HG02678 (cell line): ENCODE data around the gene CCDC136.

Experiments
- ATAC-seq: cut with Tn5 transposase; IDR thresholded peaks from one replicate; pipeline ENCODE4 v1.9.1; 2021; ENCODE audit warnings: mild to moderate bottlenecking, moderate library complexity; ENCODE audit not compliant: unreplicated experiment

CCDC136 gene

DNA sequence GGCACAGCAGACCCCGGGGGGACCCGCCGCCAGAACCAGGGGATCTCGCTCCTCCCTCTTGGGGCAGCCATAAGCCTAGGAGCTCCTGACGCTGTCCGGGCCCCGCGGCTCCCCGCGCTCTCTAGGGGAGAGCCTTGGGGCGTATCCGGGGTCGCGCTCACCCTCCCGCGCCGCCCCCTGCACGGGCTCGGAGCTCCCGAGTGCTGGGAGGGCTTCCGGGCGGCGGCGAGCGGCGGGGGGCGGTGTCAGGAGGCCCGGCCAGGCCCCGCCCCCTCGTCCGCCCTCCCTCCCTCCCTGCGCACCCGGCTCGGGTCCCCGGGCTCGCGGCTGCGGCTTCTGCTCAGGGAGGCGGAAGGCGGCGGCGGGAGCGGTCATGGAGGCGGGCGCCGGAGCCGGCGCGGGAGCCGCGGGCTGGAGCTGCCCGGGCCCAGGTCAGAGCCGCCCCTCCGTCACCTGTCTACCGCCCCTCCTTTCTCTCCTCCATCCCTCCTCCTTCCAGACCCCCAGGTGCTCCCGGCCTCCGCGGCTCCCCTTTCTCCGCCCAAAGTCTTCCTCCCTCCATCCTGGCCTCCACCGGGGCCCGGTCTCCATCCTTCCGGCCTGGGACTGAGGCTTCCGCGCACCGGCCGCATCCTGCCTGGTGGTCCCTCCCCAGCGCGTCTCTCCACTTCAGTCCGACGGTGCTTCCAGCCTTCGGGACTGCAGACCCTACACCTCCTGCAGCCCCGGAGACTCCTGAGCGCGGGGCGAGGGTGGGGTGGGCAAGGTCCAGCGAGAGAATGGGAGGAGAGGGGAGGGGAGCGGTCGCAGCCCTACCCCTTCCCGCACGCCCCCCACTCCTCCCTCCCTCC is at the start of gene CCDC136:
Gene CCDC136 (plus strand): TSS at position 848 of the 851 bp plus-strand sequence. CDS start 444 bp downstream, outside the sequence.
- peak; percentile 84 for ATAC-seq

- no peak for ATAC-seq
Measured at GRCh38 chr7:128742206-128742605, 49.6 kb upstream of the CCDC136 start.

- no peak for ATAC-seq
Measured at GRCh38 chr7:128743112-128743772, 48.5 kb upstream of the CCDC136 start.

GRCh38 chr7:128744366-128744905 is 47.3 kb upstream of the CCDC136 start:
- no peak for ATAC-seq

DNA sequence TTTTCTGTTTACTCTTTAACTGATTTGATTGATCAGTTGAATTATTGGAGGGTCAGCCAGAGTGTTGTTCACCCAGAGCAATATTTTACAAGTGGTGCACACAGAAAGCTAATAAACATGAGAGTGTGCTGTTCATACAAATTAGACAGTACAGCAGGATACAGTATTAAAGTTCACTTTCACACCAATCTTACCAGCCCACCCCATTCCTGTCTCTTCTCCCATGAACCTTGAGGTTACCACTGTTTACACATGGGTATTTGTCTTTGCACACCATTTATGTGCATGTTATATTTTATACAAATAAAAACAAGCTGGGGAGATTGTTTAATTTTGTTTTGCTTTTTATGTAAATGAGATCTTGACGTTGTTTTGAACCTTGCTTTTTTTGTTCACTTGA is 46.1 kb upstream of the CCDC136 start:
- no peak for ATAC-seq

DNA sequence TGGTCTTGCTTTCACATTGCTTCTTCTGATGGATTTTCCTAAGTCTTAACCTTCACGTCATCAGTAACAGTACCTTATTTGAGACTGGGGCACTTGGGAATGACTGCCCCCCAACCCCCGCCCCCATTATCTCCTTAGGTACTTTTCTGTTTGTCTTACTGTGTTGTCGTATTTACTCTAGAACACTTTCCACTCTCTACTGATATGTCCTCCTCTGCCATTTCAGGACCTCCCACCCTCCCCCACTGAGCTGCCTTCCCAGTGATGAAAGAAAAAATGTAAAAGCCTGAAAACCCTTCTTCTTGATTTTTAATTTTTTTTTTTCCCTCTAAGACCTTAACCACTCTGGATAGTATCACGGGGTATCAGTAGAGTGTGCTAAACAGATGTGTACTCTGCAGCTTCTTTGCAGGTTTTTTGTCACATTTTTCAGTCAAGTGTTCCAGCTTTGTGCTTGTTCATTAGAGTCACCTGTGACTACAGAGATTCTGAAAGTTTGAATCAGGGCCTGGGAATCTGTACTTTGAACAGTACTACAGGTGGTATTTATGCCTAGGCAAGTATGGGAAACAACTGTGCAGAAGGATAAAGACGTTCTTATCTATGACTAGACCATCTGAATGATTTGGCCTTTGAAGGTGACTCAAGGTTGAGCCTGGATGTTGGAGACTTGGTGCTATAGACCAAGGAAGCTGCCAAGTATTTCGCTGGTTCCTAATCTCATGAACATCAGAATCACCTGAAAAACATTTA is 44.3 kb upstream of the CCDC136 start:
- ATAC-seq, result no peak

DNA sequence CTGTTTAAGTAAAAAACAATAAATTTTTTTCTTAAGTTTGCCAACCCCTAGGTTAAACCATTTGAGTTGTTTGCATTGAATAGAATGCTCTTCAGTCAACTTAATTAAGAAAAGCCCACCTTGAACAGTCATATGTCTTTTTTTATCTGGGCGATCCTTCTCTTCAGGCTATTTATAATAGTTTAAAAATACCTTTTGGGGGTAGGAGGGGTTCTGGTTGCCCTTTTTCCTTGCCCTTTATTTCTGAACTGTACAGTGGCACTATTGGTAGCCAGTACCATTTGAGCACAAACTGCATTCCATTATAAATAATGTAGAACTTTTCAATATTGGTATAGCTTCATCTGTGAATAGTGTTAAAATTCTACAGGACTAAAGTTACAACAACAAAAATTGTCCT is 39.5 kb upstream of the CCDC136 start:
- ATAC-seq, result no peak

DNA sequence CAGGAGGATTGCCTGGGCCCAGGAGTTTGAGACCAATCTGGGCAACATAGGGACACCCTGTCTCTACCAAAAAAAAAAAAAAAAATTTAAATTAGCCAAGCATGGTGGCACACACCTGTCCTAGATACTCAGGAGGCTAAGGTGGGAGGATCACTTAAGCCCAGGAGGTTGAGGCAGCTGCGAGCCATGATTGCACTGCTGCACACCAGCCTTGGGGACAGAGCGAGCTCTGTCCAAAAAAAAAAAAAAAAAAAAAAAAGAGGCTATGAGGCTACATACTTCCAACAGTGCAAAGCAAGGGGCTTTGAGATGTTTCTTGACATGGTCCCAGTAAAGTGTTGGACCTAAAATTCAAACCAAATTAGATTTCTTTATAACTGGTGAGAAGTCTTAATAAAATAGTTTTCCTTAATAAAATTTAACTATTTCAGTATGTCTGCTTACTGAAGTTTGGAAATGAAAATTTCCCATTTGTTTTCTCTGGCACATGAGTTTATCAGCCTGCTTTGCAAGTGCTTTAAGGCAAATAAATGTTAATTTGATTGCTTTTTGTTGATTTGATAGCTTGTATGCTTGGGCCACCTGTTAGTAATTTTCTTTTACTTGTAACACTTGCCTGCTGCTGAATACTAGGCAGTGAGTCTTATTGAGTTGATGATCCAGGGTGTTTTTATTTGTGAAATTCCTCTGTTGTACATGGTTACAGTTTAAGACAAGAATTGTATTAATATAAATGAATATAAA is 36.5 kb upstream of the CCDC136 start:
- ATAC-seq, result no peak

DNA sequence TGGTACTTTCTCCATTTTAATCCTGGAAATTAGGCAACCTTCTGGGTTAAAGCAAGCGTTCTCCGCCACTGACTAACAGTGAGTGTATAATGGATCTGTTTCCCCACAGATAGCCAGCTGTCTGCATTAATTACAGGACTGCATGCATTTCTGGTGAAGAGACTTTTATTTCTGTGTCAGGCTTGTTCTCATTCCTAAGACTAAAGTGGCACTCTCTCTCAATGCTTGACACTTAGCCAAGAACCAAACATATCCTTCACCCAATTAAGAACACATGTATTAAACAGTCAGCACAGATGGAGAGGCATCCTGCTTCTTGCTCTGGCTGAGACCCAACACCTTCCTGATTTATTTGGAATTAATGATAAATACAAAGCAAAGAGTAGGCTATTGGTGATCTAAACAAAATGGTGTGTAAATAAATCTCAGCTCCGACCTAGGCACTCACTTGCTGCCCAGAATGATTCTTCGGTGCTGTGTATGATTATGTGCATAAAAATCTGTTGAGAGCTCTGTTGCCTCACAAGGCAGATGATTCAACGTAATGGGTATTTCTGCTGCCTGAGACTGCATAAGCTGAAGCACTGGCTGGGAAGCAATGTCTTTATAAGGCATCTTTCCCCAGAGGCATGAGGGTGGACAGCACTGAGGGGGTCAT is 35.8 kb upstream of the CCDC136 start:
- no peak for ATAC-seq

- ATAC-seq, result no peak
Measured at GRCh38 chr7:128757203-128757602, 34.6 kb upstream of the CCDC136 start.

DNA sequence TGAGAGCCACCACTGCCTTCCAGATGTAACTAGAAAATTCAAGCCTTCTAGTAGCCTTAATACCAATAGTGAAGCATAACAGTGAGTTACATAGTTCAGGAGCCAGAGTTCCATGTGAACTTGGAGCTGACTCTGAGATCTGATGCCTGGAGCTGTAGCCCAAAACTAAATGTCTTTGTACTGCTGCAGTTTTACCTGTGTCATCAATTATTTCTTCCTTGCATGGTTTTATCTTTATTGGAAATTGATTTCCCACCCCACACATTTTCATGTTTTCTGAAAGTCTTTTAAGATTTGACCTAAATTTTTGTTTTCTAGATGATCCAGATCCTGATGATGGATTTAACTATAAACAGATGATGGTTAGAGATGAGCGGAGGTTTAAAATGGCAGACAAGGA is 33.2 kb upstream of the CCDC136 start:
- no peak for ATAC-seq

DNA sequence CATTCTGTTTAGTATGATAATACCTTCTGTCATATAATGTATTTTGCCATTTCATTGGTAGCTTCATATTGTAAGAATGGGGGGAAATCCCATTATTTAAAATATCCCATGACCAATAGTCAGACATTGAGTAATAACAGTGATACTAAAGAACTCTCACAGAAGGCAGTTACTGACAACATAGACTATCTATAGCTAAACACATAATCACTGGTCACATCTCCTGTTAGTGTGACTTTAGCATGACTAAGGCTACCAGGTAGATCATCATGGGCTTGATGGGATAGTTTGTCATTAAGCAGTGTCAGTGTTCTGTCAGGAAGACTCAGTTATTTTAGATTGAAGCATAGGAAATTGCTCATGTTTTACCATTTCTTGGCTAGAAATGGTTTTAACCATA is 32.5 kb upstream of the CCDC136 start:
- no peak for ATAC-seq

GRCh38 chr7:128763541-128763940 is 28.2 kb upstream of the CCDC136 start:
- ATAC-seq, result no peak

DNA sequence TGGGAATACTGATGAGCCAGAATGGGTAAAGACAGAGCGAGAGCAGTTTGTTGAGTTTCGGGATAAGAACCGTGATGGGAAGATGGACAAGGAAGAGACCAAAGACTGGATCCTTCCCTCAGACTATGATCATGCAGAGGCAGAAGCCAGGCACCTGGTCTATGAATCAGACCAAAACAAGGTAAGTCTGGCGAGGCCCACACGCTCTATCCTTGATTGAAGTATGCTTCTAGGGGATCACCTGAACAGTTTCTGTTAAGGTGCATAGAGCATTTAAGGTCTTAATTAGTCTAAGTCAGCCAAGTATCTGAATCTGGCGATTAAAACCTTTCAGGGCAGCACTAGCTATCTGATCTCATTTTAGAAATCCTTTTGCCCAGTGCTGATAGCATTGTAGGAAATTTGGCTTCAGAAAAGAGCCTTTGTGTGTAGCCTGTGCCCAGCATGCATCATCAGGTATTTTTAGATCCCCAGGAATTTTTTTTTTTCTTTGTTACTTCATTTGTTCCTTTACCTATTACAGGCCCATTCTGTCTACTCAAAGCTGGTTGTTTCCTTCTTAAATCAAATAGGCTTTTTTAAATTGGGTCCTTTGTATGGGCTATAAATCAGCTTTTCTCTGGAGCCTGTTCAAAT is 24.2 kb upstream of the CCDC136 start:
- no peak for ATAC-seq

DNA sequence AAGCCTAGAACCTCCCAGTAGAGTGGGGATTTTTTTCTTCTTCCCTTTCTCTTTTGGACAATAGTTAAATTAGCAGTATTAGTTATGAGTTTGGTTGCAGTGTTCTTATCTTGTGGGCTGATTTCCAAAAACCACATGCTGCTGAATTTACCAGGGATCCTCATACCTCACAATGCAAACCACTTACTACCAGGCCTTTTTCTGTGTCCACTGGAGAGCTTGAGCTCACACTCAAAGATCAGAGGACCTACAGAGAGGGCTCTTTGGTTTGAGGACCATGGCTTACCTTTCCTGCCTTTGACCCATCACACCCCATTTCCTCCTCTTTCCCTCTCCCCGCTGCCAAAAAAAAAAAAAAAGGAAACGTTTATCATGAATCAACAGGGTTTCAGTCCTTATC is 21.5 kb upstream of the CCDC136 start:
- no peak for ATAC-seq

- ATAC-seq, result no peak
Measured at GRCh38 chr7:128773604-128774003, 18.2 kb upstream of the CCDC136 start.

- ATAC-seq, result no peak
Measured at GRCh38 chr7:128774029-128774689, 17.6 kb upstream of the CCDC136 start.

GRCh38 chr7:128774921-128775320 is 16.8 kb upstream of the CCDC136 start:
- ATAC-seq, result no peak
